ENCODE results near the gene GNG7.
A peak's percentile ranks its signal among the peaks of the same experiment; 100 is the strongest.
"Not testable (repeated sequence)": the region's sequence is repeated elsewhere in the genome, so short reads cannot be mapped to it uniquely, and the experiment has no call there.

Gene GNG7

GRCh38 chr19:2579678-2580280, 122.7 kb downstream of the GNG7 start:
- DNase-seq = no peak

GRCh38 chr19:2578901-2579677, 123.4 kb downstream of the GNG7 start:
- DNase-seq = peak in 52 of 56 donors; percentile 5 to 86 (median 54)

- DNase-seq = no peak
Measured at GRCh38 chr19:2578391-2578890, 124.1 kb downstream of the GNG7 start.

- DNase-seq = no peak
Measured at GRCh38 chr19:2577722-2578335, 124.7 kb downstream of the GNG7 start.

- DNase-seq = no peak
Measured at GRCh38 chr19:2575734-2576481, 126.6 kb downstream of the GNG7 start.

- DNase-seq = no peak
Measured at GRCh38 chr19:2574971-2575630, 127.4 kb downstream of the GNG7 start.

- no peak for DNase-seq
Measured at GRCh38 chr19:2574478-2574931, 128.0 kb downstream of the GNG7 start.

- DNase-seq = no peak
Measured at GRCh38 chr19:2573916-2574315, 128.6 kb downstream of the GNG7 start.

GRCh38 chr19:2572152-2572551, 130.3 kb downstream of the GNG7 start:
- not testable (repeated sequence) for DNase-seq

GRCh38 chr19:2569596-2570465, 132.7 kb downstream of the GNG7 start:
- no peak for DNase-seq

GRCh38 chr19:2567996-2568395, 134.5 kb downstream of the GNG7 start:
- no peak for DNase-seq

- peak in 3 of 56 donors; percentile 7 to 39 (median 14) for DNase-seq
Measured at GRCh38 chr19:2567580-2567979, 134.9 kb downstream of the GNG7 start.

GRCh38 chr19:2563546-2563945, 138.9 kb downstream of the GNG7 start:
- not testable (repeated sequence) for DNase-seq

- DNase-seq = no peak
Measured at GRCh38 chr19:2561895-2562294, 140.6 kb downstream of the GNG7 start.

GRCh38 chr19:2561221-2561620, 141.3 kb downstream of the GNG7 start:
- no peak for DNase-seq

GRCh38 chr19:2560369-2560768, 142.1 kb downstream of the GNG7 start:
- DNase-seq = no peak

GRCh38 chr19:2558543-2558942, 144.0 kb downstream of the GNG7 start:
- DNase-seq = no peak

- DNase-seq = not testable (repeated sequence)
Measured at GRCh38 chr19:2558131-2558530, 144.4 kb downstream of the GNG7 start.

- no peak for DNase-seq
Measured at GRCh38 chr19:2557093-2557440, 145.4 kb downstream of the GNG7 start.

All from amygdala (tissue), 56 donors.